ENCODE data around the gene KY. TPM values are rescaled to one million over a fixed set of nuclear protein-coding genes. Genes with fewer than 3 reads are reported as not detected.

KY gene
- total RNA-seq, 1 donor from 2014 or later = not detected

Other genes with a start within 250 kb of the KY start
- gene ANAPC13, start 165.0 kb downstream of the KY start, total RNA-seq = 27.3 and 27.4 TPM in 2 replicates
- gene CEP63, start 165.0 kb downstream of the KY start, total RNA-seq = 18.0 and 20.1 TPM in 2 replicates
- gene EPHB1, start 144.2 kb upstream of the KY start, total RNA-seq = 0.71 and 1.5 TPM in 2 replicates